Measurements from ENCODE around the gene VMO1.

- TF ChIP-seq, protein P1, sequence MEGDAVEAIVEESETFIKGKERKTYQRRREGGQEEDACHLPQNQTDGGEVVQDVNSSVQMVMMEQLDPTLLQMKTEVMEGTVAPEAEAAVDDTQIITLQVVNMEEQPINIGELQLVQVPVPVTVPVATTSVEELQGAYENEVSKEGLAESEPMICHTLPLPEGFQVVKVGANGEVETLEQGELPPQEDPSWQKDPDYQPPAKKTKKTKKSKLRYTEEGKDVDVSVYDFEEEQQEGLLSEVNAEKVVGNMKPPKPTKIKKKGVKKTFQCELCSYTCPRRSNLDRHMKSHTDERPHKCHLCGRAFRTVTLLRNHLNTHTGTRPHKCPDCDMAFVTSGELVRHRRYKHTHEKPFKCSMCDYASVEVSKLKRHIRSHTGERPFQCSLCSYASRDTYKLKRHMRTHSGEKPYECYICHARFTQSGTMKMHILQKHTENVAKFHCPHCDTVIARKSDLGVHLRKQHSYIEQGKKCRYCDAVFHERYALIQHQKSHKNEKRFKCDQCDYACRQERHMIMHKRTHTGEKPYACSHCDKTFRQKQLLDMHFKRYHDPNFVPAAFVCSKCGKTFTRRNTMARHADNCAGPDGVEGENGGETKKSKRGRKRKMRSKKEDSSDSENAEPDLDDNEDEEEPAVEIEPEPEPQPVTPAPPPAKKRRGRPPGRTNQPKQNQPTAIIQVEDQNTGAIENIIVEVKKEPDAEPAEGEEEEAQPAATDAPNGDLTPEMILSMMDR (IDR thresholded peaks at IDR 0.05; ENCODE audit: low read depth, low read length, poor library complexity, severe bottlenecking), result no peak
- no peak for TF ChIP-seq EZH2phosphoT487 (IDR thresholded peaks at IDR 0.05; ENCODE audit: borderline replicate concordance, low read length)
Measured at GRCh38 chr17:4742133-4742532, 44.0 kb downstream of the VMO1 start.
